GM19023 (cell line): ENCODE data around the gene SDK1.

Experiments used
- ATAC-seq: cut with Tn5 transposase; IDR thresholded peaks from one replicate; pipeline ENCODE4 v1.9.1; 2021; ENCODE audit warnings: mild to moderate bottlenecking, moderate library complexity; ENCODE audit not compliant: unreplicated experiment

Gene SDK1

GRCh38 chr7:4138866-4139265 lies 837.8 kb downstream of the SDK1 start:
- ATAC-seq, result no peak

- ATAC-seq, result no peak
Measured at GRCh38 chr7:4139656-4140625, 838.9 kb downstream of the SDK1 start.

- ATAC-seq, result no peak
Measured at GRCh38 chr7:4140933-4141332, 839.9 kb downstream of the SDK1 start.

- ATAC-seq, result no peak
Measured at GRCh38 chr7:4143006-4143405, 842.0 kb downstream of the SDK1 start.

- no peak for ATAC-seq
Measured at GRCh38 chr7:4143511-4144171, 842.6 kb downstream of the SDK1 start.

GRCh38 chr7:4144172-4144701 lies 843.2 kb downstream of the SDK1 start:
- ATAC-seq, result no peak

- no peak for ATAC-seq
Measured at GRCh38 chr7:4144811-4145510, 843.9 kb downstream of the SDK1 start.

GRCh38 chr7:4145576-4145975 lies 844.5 kb downstream of the SDK1 start:
- no peak for ATAC-seq

GRCh38 chr7:4147926-4148620 lies 847.0 kb downstream of the SDK1 start:
- ATAC-seq, result no peak

GRCh38 chr7:4149236-4149635 lies 848.2 kb downstream of the SDK1 start:
- no peak for ATAC-seq

GRCh38 chr7:4149645-4150044 lies 848.6 kb downstream of the SDK1 start:
- no peak for ATAC-seq

GRCh38 chr7:4150731-4151130 lies 849.7 kb downstream of the SDK1 start:
- no peak for ATAC-seq

- no peak for ATAC-seq
Measured at GRCh38 chr7:4151524-4151923, 850.5 kb downstream of the SDK1 start.

- no peak for ATAC-seq
Measured at GRCh38 chr7:4151926-4152549, 851.0 kb downstream of the SDK1 start.

GRCh38 chr7:4154882-4155535 lies 854.0 kb downstream of the SDK1 start:
- ATAC-seq, result no peak

GRCh38 chr7:4156190-4156589 lies 855.1 kb downstream of the SDK1 start:
- no peak for ATAC-seq

- ATAC-seq, result no peak
Measured at GRCh38 chr7:4157651-4158050, 856.6 kb downstream of the SDK1 start.

GRCh38 chr7:4158441-4159153 lies 857.5 kb downstream of the SDK1 start:
- ATAC-seq, result no peak

GRCh38 chr7:4159154-4159501 lies 858.1 kb downstream of the SDK1 start:
- ATAC-seq, result no peak
